Measurements from ENCODE around the gene TREH. TPM values are rescaled to one million over a fixed set of nuclear protein-coding genes. Genes with fewer than 3 reads are reported as not detected.

The TREH gene
- total RNA-seq, 1 donor from 2014 or later: not detected

DNA sequence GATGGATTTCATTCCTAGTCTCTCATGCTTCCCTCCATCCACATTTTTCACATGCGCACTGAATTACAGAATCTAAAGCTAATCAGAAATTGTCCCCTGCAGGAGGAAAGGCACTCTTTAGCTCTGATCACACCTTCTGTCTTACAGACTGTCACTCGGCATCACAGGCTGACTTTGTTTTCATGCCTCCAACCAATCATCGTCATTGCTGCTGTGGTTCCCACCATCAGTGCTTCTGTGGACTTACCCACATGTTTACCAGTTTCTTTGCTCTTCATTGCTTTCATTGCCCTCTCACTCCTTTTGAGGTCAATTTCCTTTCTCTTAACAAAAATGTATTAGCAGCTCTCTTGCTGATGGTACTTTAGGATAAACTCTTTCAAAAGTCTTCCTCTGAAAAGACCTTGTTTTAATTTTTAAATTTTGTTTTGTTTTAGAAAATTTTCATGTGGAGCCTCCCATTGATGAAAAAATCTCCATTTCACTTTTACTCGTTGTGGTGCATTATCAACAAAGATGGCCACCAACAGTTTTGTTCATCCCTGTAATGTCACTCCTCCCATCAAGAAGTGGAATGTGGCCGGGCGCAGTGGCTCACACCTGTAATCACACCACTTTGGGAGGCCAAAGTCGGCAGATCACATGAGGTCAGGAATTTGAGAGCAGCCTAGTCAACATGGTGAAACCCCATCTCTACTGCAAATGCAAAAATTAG, 20.2 kb upstream of the TREH start:
- no peaks in the 10 kb centered on the region for H3K79me2 ChIP-seq (ENCODE audit: insufficient read depth, low read length)
- Mint-ChIP-seq H3K4me3 (ENCODE audit: unreplicated experiment) (no peak overlapping the region), H3K9me3 (ENCODE audit: unreplicated experiment) (no peaks in the 10 kb centered on the region), H3K27ac (ENCODE audit: unreplicated experiment) (no peak overlapping the region), H3K27me3 (ENCODE audit: low read depth, unreplicated experiment) (no peaks in the 10 kb centered on the region), H3K4me1 (ENCODE audit: low read depth, unreplicated experiment) (no peaks in the 10 kb centered on the region), H3K36me3 (ENCODE audit: low read depth, unreplicated experiment) (no peaks in the 10 kb centered on the region)
- H3K36me3 ChIP-seq (ENCODE audit: insufficient read depth, low read length): no peaks in the 10 kb centered on the region
- H3K9ac ChIP-seq (ENCODE audit: low read length): no peak overlapping the region
- DNase-seq (ENCODE audit: low read depth) (no peak), FAIRE-seq (no peak)
- H3K27ac ChIP-seq (ENCODE audit: low read depth, low read length): no peak overlapping the region
- H2AFZ ChIP-seq (ENCODE audit: low read depth, low read length): no peak overlapping the region
- TF ChIP-seq, protein P1, sequence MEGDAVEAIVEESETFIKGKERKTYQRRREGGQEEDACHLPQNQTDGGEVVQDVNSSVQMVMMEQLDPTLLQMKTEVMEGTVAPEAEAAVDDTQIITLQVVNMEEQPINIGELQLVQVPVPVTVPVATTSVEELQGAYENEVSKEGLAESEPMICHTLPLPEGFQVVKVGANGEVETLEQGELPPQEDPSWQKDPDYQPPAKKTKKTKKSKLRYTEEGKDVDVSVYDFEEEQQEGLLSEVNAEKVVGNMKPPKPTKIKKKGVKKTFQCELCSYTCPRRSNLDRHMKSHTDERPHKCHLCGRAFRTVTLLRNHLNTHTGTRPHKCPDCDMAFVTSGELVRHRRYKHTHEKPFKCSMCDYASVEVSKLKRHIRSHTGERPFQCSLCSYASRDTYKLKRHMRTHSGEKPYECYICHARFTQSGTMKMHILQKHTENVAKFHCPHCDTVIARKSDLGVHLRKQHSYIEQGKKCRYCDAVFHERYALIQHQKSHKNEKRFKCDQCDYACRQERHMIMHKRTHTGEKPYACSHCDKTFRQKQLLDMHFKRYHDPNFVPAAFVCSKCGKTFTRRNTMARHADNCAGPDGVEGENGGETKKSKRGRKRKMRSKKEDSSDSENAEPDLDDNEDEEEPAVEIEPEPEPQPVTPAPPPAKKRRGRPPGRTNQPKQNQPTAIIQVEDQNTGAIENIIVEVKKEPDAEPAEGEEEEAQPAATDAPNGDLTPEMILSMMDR (IDR thresholded peaks at IDR 0.05; ENCODE audit: insufficient read depth, low read depth, low read length): no peak
- TF ChIP-seq EZH2 (IDR thresholded peaks at IDR 0.05; ENCODE audit: insufficient read depth, low read length): no peak
- H3K27me3 ChIP-seq (ENCODE audit: insufficient read depth, low read length): no peaks in the 10 kb centered on the region
- H3K4me2 ChIP-seq (ENCODE audit: low read length): no peak overlapping the region
- no peaks in the 10 kb centered on the region for H4K20me1 ChIP-seq (ENCODE audit: insufficient read depth, low read length)
- H3K4me1 ChIP-seq (ENCODE audit: insufficient read depth, low read length): no peaks in the 10 kb centered on the region
- no peak overlapping the region for H3K4me3 ChIP-seq (ENCODE audit: insufficient read depth, low read depth, low read length)
- H3K9me3 ChIP-seq (ENCODE audit: insufficient read depth, low read depth, low read length): peaks cover 3% of the 10 kb centered on the region

DNA sequence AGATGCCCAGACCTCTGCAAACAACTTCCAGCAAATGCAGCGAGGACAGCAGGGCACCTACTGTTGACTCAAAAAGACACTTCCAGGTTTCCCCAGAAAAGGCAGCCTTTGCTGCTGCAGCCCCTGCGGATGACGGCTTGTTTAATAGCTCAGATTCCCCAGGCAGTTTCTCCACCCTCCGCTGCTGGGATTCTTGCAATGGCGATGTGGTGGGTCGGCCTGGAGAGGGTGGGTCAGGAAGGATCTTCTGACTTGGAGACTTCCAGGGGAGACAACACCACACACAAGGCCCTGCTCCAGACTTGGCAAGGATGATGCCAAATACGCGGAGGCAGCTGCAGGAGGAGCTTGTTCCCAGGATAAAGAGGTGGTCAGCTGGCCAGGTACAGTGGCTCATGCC, 17.9 kb upstream of the TREH start:
- Mint-ChIP-seq H3K9me3 (ENCODE audit: unreplicated experiment) (no peaks in the 10 kb centered on the region), H3K27me3 (ENCODE audit: low read depth, unreplicated experiment) (peaks cover 2% of the 10 kb centered on the region), H3K4me1 (ENCODE audit: low read depth, unreplicated experiment) (peaks cover 10% of the 10 kb centered on the region), H3K36me3 (ENCODE audit: low read depth, unreplicated experiment) (no peaks in the 10 kb centered on the region), H3K27ac (ENCODE audit: unreplicated experiment) (no peak overlapping the region), H3K4me3 (ENCODE audit: unreplicated experiment) (no peak overlapping the region)
- no peak overlapping the region for H3K4me3 ChIP-seq (ENCODE audit: insufficient read depth, low read depth, low read length)
- H3K4me1 ChIP-seq (ENCODE audit: insufficient read depth, low read length): peaks cover 3% of the 10 kb centered on the region
- no peak overlapping the region for H3K4me2 ChIP-seq (ENCODE audit: low read length)
- no peak overlapping the region for H2AFZ ChIP-seq (ENCODE audit: low read depth, low read length)
- peaks cover 3% of the 10 kb centered on the region for H3K9me3 ChIP-seq (ENCODE audit: insufficient read depth, low read depth, low read length)
- no peak overlapping the region for H3K27ac ChIP-seq (ENCODE audit: low read depth, low read length)
- H4K20me1 ChIP-seq (ENCODE audit: insufficient read depth, low read length): no peaks in the 10 kb centered on the region
- H3K36me3 ChIP-seq (ENCODE audit: insufficient read depth, low read length): no peaks in the 10 kb centered on the region
- no peak overlapping the region for H3K9ac ChIP-seq (ENCODE audit: low read length)
- H3K27me3 ChIP-seq (ENCODE audit: insufficient read depth, low read length): peaks cover 3% of the 10 kb centered on the region
- no peak for TF ChIP-seq EZH2 (IDR thresholded peaks at IDR 0.05; ENCODE audit: insufficient read depth, low read length)
- TF ChIP-seq, protein P1 (IDR thresholded peaks at IDR 0.05; ENCODE audit: insufficient read depth, low read depth, low read length): no peak
- FAIRE-seq: no peak
- H3K79me2 ChIP-seq (ENCODE audit: insufficient read depth, low read length): no peaks in the 10 kb centered on the region
- no peak for DNase-seq (ENCODE audit: low read depth)

DNA sequence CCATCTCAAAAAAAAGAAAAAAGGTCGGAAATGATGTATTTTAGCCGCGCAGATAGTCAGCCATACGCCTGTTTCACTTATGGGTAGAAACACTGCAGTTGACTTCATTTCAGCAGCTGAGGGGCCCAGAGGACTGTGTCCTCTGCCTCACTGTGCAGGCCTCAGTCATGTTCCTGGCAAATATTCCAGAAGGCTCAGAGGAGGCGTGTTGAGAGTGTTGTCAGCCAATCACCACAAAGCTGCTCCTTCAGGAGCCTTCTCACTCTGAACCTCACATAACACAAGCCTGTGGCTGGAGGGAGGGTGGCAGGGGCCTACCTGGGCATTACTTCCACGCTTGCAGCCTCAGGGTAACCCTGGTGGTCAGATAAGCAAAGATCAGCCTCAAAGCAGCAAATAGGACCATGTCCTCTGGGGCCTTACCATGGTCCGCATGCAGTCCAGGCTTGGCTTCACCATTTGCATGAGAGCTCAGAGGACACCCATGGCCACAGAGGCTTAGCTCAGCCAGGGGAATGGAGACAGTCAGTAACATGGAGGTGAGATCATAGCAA, 17.3 kb upstream of the TREH start:
- Histone ChIP-seq H4K20me1 (ENCODE audit: insufficient read depth, low read length) (no peaks in the 10 kb centered on the region), H3K36me3 (ENCODE audit: insufficient read depth, low read length) (no peaks in the 10 kb centered on the region), H3K4me1 (ENCODE audit: insufficient read depth, low read length) (peaks cover 8% of the 10 kb centered on the region), H3K4me3 (ENCODE audit: insufficient read depth, low read depth, low read length) (no peak overlapping the region), H3K9me3 (ENCODE audit: insufficient read depth, low read depth, low read length) (peaks cover 3% of the 10 kb centered on the region), H3K4me2 (ENCODE audit: low read length) (no peak overlapping the region), H3K79me2 (ENCODE audit: insufficient read depth, low read length) (no peaks in the 10 kb centered on the region), H3K27me3 (ENCODE audit: insufficient read depth, low read length) (peaks cover 3% of the 10 kb centered on the region), H3K27ac (ENCODE audit: low read depth, low read length) (no peak overlapping the region), H2AFZ (ENCODE audit: low read depth, low read length) (no peak overlapping the region), H3K9ac (ENCODE audit: low read length) (no peak overlapping the region)
- DNase-seq (ENCODE audit: low read depth): no peak
- no peak for FAIRE-seq
- Mint-ChIP-seq H3K27me3 (ENCODE audit: low read depth, unreplicated experiment) (peaks cover 2% of the 10 kb centered on the region), H3K27ac (ENCODE audit: unreplicated experiment) (no peak overlapping the region), H3K4me3 (ENCODE audit: unreplicated experiment) (no peak overlapping the region), H3K9me3 (ENCODE audit: unreplicated experiment) (no peaks in the 10 kb centered on the region), H3K4me1 (ENCODE audit: low read depth, unreplicated experiment) (peaks cover 16% of the 10 kb centered on the region), H3K36me3 (ENCODE audit: low read depth, unreplicated experiment) (no peaks in the 10 kb centered on the region)
- TF ChIP-seq, protein P1 (IDR thresholded peaks at IDR 0.05; ENCODE audit: insufficient read depth, low read depth, low read length): no peak
- TF ChIP-seq EZH2 (IDR thresholded peaks at IDR 0.05; ENCODE audit: insufficient read depth, low read length): no peak
